ENCODE measurements around the gene GATD1.

- TF ChIP-seq POLR2AphosphoS5 (IDR thresholded peaks at IDR 0.05; ENCODE audit: low read depth, low read length) (peak; percentile 42; the same call in 1 of the 2 replicates), CTCF (IDR thresholded peaks at IDR 0.05 in 2 of 3, conservative IDR thresholded peaks at IDR 0.05 in 1 of 3; ENCODE audit: borderline replicate concordance in 1 of 3, insufficient read depth in 1 of 3, low read depth in 2 of 3, low read length in 2 of 3) (peak; percentile 73 to 84 (median 73); a peak in 5 of 6 replicates), SP1 (IDR thresholded peaks at IDR 0.05; ENCODE audit: low read depth) (no peak), POLR2A (IDR thresholded peaks at IDR 0.05; ENCODE audit: borderline replicate concordance, extremely low read depth, insufficient read depth, insufficient read length) (no peak), ZNF274 (IDR thresholded peaks at IDR 0.05; ENCODE audit: low read depth, low read length) (no peak), ZBTB33 (IDR thresholded peaks at IDR 0.05; ENCODE audit: extremely low read depth, insufficient replicate concordance, low read length) (no peak), ATF3 (IDR thresholded peaks at IDR 0.05) (no peak), YY1 (IDR thresholded peaks at IDR 0.05; ENCODE audit: extremely low read depth, insufficient replicate concordance, low read depth, low read length) (no peak)
Observed at GRCh38 chr11:765025-765801, 12.1 kb downstream of the GATD1 start.
